HG03565 (cell line): Measurements from ENCODE around the gene PCDHGB1.
"Not testable (repeated sequence)": the region's sequence is repeated elsewhere in the genome, so short reads cannot be mapped to it uniquely, and the experiment has no call there.

Source experiments
- ATAC-seq: cut with Tn5 transposase; IDR thresholded peaks from one replicate; pipeline ENCODE4 v1.9.1; 2021; ENCODE audit warnings: mild to moderate bottlenecking, moderate library complexity; ENCODE audit not compliant: unreplicated experiment

The PCDHGB1 gene

DNA sequence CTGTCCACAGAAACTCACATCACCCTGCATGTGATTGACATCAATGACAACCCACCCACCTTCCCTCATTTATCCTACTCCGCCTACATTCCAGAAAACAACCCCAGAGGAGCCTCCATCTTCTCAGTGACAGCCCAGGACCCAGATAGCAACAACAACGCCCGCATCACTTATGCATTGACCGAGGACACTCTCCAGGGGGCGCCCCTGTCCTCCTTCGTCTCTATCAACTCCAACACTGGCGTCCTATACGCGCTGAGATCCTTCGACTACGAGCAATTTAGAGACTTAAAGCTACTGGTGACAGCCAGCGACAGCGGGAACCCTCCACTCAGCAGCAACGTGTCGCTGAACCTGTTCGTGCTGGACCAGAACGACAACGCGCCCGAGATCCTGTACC, 4.6 kb upstream of the PCDHGB1 start:
- ATAC-seq: no peak

DNA sequence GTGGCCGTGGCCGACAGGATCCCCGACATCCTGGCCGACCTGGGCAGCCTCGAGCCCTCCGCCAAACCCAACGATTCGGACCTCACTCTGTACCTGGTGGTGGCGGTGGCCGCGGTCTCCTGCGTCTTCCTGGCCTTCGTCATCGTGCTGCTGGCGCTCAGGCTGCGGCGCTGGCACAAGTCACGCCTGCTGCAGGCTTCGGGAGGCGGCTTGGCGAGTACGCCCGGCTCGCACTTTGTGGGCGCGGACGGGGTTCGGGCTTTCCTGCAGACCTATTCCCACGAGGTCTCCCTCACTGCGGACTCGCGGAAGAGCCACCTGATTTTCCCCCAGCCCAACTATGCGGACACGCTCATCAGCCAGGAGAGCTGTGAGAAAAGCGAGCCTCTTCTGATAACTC, 3.9 kb upstream of the PCDHGB1 start:
- ATAC-seq: not testable (repeated sequence)

DNA sequence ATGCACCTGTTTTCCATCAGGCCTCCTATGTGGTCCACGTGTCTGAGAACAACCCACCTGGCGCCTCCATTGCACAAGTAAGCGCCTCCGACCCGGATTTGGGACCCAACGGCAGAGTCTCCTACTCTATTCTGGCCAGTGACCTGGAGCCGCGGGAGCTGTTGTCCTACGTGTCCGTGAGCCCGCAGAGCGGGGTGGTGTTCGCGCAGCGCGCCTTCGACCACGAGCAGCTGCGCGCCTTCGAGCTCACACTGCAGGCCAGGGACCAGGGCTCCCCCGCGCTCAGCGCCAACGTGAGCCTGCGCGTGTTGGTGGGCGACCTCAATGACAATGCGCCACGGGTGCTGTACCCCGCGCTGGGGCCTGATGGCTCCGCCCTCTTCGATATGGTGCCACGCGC, 1.7 kb downstream of the PCDHGB1 start:
- no peak for ATAC-seq

DNA sequence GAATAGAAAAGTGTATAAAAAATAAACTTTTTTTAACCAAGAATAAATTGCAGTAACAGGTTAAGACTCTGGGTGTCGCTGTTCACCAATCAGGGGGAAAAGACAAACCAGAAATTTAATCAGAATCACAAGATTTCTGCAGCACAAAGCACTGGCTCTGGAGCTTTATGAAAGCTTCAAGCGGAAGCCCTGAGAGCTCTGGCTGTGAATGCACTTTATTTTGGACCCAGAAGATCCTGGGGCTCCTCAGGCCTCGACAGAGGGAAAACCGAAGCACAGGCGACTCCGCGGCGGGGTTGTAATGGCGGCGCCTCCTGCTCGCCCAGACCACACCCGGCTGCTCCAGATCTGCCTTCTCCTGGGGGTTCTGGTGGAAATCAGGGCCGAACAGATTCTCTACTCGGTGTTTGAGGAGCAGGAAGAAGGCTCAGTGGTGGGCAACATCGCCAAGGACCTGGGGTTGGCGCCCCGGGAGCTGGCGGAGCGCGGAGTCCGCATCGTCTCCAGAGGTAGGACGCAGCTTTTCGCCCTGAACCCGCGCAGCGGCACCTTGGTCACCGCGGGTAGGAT, 5.1 kb downstream of the PCDHGB1 start, which contains the start of gene PCDHGA4:
TSS of gene PCDHGA4 (plus strand) at position 122 of the 570 bp plus-strand sequence. CDS start at position 209, 87 bp downstream.
- ATAC-seq: no peak

DNA sequence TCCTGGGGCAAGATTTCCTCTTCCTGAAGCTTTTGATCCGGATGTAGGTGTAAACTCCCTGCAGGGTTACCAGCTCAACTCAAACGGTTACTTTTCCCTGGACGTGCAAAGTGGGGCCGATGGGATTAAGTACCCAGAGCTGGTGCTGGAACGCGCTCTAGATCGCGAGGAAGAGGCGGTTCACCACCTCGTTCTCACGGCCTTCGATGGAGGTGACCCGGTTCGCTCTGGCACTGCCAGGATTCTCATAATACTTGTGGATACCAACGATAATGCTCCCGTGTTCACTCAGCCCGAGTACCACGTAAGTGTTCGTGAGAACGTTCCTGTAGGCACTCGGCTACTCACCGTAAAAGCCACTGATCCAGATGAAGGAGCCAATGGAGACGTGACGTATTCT, 5.7 kb downstream of the PCDHGB1 start:
- no peak for ATAC-seq

DNA sequence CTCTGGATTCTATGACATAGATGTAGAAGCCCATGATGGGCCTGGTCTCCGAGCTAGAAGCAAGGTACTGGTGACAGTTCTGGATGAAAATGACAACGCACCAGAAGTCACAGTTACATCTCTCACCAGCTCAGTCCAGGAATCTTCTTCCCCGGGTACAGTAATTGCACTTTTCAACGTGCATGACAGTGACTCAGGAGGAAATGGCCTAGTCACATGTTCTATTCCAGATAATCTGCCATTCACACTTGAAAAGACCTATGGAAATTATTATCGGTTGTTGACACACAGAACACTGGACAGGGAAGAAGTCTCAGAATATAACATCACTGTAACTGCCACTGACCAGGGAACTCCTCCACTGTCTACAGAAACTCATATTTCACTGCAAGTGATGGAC, 6.2 kb downstream of the PCDHGB1 start:
- ATAC-seq: no peak

DNA sequence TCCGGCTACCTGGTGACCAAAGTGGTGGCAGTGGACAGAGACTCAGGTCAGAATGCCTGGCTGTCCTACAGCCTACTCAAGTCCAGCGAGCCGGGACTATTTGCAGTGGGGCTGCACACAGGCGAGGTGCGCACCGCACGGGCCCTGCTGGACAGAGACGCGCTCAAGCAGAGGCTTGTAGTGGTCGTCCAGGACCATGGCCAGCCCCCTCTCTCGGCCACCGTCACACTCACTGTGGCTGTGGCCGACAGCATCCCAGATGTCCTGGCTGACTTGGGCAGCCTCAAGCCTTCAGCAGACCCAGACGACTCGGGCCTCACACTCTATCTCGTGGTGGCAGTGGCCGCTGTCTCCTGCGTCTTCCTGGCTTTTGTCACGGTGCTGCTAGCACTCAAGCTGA, 7.1 kb downstream of the PCDHGB1 start:
- no peak for ATAC-seq

DNA sequence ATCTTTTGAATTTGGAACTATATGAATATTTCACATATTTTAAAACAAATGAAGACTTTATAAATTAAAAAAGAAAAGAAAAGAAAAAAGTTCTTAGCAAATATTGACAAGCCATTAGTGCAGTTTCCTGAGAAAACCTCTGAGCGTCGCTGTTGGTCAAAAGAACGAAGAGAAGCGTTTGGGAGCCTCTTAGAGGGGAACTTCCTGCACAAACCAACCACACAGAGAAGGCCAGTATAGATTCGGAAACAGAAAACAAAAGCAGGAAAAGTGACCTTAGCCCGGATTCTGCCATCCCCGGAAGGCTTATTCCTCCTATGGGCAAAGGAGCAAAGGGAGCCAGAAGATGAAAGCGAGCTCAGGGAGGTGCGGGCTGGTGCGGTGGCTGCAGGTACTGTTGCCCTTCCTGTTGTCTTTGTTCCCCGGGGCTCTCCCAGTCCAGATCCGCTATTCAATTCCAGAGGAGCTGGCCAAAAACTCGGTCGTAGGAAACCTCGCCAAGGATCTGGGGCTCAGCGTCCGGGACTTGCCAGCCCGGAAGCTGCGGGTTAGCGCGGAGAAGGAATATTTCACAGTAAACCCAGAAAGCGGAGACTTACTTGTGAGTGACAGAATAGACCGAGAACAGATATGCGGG, 10.0 kb downstream of the PCDHGB1 start, which contains the start of gene PCDHGB2:
TSS of gene PCDHGB2 (plus strand) at position 205 of the 637 bp plus-strand sequence. CDS start at position 347, 142 bp downstream.
- ATAC-seq: peak; percentile 78

DNA sequence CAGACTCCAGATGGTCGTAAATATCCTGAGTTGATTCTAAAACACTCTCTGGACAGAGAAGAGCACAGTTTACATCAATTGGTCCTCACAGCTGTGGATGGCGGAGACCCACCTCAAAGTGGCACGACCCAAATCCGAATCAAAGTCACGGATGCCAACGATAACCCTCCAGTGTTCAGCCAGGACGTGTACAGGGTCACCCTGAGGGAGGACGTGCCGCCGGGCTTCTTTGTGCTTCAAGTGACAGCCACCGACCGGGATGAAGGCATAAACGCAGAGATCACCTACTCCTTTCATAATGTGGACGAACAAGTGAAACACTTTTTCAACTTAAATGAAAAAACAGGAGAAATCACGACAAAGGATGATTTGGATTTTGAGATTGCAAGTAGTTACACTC, 10.8 kb downstream of the PCDHGB1 start:
- ATAC-seq: no peak

DNA sequence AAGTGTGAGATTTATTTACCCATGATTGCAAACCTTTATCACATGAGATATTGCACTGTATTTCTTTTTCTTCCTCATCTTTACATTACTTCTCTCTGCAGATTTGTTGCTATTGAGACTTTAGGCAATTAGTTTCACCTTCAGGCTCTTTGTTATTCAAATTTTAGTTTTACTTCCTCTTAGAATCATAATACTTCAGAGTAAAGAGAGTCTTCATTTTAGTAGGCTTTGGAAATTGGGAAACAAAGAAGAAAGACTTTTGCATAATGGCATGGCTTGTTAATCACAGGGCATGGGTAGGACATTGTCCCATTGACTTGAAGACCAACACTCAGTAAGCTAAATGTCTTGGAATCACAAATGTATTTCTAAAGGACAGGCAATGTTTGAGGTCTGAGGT, 12.8 kb downstream of the PCDHGB1 start:
- no peak for ATAC-seq

DNA sequence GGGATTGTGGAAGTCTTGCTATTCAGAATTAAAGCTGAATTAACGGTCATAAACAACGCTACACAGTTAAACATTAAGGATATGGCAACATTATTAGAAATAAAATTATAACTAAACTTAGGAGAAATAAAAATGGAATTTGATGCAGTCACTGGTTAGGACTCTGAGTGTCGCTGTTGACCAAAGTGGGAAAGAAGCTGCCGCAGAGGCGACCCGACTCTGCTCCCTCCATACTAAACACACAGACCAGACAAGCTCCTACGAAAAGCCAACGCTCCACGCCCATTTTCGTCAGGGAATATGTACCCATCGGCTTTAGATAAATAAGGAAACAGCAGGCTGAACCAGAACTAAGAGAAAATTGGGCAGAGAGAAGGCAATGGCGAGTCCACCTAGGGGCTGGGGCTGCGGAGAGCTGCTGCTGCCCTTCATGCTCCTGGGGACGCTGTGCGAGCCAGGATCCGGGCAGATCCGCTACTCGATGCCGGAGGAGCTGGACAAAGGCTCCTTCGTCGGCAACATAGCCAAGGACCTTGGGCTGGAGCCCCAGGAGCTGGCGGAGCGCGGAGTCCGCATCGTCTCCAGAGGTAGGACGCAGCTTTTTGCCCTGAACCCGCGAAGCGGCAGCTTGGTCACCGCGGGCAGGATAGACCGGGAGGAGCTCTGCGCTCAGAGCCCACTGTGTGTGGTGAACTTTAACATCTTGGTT, 14.2 kb downstream of the PCDHGB1 start, which contains the start of gene PCDHGA5:
TSS of gene PCDHGA5 (plus strand) at position 211 of the 709 bp plus-strand sequence. CDS start at position 380, 169 bp downstream.
- no peak for ATAC-seq

DNA sequence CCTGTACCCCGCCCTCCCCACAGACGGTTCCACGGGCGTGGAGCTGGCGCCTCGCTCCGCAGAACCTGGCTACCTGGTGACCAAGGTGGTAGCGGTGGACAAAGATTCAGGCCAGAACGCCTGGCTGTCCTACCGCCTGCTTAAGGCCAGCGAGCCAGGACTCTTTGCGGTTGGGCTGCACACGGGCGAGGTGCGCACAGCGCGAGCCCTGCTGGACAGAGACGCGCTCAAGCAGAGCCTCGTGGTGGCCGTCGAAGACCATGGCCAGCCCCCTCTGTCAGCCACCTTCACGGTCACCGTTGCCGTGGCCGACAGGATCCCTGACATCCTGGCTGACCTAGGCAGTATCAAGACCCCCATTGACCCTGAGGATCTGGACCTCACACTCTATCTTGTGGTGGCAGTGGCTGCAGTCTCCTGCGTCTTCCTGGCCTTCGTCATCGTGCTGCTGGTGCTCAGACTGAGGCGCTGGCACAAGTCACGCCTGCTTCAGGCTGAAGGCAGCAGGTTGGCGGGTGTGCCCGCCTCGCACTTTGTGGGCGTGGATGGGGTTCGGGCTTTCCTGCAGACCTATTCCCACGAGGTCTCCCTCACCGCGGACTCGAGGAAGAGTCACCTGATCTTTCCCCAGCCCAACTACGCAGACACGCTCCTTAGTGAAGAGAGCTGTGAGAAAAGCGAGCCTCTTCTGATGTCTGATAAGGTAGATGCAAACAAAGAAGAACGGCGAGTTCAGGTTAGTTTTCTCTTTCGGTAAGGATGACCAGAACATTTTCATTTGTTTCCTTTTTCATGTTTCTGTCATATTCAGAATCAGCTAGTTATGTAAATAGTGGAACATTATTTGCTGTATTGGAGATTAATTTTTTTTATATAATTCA, 16.4 kb downstream of the PCDHGB1 start:
- no peak for ATAC-seq

DNA sequence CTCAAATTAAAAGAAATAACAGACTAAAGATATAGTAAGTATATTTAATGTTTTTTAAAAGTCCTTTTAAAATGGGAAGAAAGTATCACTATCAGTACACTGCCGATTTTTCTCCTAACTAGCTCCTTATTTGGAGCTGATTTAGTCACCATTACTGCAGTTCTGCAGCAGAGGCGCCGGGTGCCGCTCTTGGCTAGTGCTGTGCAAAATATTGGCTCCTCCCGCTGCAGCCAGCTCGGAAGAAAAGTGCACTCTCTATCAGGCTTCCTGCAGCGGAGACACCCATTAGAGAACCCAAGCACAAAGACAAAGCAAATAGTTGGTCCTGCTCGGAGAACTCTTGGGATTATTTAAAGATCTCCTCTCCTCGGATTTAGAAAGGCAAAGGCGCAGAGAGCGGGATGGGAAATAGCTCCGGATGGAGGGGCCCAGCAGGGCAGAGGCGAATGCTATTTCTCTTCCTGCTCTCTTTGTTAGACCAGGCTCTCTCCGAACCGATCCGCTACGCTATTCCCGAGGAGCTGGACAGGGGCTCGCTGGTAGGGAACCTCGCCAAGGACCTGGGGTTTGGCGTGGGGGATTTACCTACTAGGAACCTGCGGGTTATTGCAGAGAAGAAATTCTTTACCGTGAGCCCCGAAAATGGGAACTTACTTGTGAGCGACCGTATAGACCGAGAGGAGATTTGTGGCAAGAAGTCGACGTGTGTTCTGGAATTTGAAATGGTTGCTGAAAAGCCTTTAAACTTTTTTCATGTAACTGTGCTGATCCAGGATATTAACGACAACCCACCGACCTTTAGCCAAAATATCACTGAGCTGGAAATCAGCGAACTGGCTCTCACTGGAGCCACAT, 20.3 kb downstream of the PCDHGB1 start, which contains the start of gene PCDHGB3:
TSS of gene PCDHGB3 (plus strand) at position 249 of the 855 bp plus-strand sequence. CDS start at position 402, 153 bp downstream.
- peak; percentile 98 for ATAC-seq

DNA sequence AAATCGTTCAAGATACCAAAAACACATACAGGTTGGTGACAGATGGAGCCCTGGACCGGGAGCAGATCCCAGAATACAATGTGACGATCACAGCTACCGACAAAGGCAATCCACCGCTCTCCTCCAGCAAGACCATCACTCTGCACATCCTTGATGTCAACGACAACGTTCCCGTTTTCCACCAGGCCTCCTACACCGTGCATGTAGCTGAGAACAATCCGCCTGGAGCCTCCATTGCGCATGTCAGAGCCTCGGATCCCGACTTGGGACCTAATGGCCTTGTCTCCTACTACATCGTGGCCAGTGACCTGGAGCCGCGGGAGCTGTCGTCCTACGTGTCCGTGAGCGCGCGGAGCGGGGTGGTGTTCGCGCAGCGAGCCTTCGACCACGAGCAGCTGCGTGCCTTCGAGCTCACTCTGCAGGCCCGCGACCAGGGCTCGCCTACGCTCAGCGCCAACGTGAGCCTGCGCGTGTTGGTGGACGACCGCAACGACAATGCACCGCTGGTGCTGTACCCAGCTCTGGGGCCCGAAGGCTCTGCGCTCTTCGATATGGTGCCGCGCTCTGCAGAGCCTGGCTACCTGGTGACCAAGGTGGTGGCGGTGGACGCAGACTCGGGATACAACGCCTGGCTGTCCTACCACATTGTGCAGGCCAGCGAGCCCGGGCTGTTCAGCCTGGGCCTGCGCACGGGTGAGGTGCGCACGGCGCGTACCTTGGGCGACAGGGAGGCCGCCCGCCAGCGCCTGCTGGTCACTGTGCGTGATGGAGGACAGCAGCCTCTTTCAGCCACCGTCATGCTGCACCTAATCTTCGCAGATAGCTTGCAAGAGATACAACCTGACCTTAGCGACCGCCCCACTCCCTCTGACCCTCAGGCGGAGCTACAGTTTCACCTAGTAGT, 21.9 kb downstream of the PCDHGB1 start:
- no peak for ATAC-seq

DNA sequence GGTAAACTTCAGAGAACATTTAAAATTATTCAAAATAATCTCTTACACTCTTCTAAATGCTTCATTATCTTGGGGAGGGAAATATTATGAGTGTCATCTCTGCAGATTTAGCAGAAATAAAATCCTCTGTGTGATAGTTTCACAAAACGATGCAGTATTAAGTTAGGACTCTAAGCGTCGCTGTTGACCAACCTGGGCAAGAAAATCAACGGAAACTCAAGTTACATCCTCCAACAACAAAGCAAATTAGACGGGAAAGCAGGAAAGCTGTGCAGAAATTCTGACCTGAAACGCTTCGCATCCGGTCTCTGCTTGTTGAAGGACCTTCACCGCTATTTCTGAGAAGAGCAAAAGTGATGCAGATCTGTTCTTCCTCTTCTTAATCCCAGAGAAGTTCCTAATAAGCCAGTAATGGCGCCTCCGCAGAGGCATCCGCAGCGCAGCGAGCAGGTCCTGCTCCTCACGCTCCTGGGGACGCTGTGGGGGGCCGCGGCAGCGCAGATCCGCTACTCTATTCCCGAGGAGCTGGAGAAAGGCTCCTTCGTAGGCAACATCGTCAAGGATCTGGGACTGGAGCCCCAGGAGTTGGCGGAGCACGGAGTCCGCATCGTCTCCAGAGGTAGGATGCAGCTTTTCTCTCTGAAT, 23.9 kb downstream of the PCDHGB1 start, which contains the start of gene PCDHGA6:
TSS of gene PCDHGA6 (plus strand) at position 219 of the 645 bp plus-strand sequence. CDS start at position 412, 193 bp downstream.
- ATAC-seq: no peak

DNA sequence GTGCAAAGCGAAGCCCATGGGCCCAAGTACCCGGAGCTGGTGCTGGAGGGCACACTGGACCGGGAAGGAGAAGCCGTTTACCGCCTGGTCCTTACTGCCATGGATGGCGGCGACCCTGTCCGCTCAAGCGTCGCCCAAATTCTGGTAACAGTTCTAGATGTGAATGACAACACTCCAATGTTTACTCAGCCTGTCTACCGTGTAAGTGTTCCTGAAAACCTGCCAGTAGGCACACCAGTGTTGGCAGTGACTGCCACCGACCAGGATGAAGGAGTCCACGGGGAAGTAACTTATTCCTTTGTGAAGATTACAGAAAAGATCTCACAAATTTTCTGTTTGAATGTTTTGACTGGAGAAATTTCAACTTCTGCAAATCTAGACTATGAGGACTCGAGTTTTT, 24.7 kb downstream of the PCDHGB1 start:
- ATAC-seq: no peak

DNA sequence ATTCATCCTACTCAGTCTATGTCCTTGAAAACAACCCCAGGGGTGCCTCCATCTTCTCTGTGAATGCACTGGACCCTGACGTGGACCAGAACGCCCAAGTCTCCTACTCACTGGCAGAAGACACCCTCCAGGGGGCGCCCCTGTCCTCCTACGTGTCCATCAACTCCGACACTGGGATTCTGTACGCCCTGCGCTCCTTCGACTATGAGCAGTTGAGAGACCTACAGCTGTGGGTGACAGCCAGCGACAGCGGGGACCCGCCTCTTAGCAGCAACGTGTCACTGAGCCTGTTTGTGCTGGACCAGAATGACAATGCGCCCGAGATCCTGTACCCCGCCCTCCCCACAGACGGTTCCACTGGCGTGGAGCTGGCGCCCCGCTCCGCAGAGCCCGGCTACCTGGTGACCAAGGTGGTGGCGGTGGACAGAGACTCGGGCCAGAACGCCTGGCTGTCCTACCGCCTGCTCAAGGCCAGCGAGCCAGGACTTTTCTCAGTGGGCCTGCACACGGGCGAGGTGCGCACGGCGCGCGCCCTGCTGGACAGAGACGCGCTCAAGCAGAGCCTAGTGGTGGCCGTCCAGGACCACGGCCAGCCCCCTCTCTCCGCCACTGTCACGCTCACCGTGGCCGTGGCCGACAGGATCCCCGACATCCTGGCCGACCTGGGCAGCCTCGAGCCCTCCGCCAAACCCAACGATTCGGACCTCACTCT, 25.7 kb downstream of the PCDHGB1 start:
- ATAC-seq: not testable (repeated sequence)
